Right lung (tissue), 5 donors: ENCODE results near the gene ICE1. TPM values are rescaled to one million over a fixed set of nuclear protein-coding genes. Genes with fewer than 3 reads are reported as not detected.

Source experiments
- DNase-seq, 2 donors: peaks; one replicate each; pipeline ENCODE4 v3.0.0-alpha.2; 2013
- polyA plus RNA-seq, 5 donors: library from polyadenylated mRNA; unstranded; fragments of 120-200 nt; gene quantifications; one replicate each; pipeline versions ENCODE4 v1.2.1 to v1.2.3, GENCODE V29; 2013; ENCODE audit warnings: inconsistent platforms in 1 of 5, low replicate concordance in 1 of 5; ENCODE audit not compliant: insufficient read length in 5 of 5, insufficient read depth in 1 of 5

Gene ICE1
- polyA plus RNA-seq, 5 donors = 19.9 to 35.5 (median 30.1) TPM

- no peak for DNase-seq
Measured at GRCh38 chr5:5533927-5534326, 111.5 kb downstream of the ICE1 start.

GRCh38 chr5:5534333-5534732, 111.9 kb downstream of the ICE1 start:
- no peak for DNase-seq

- no peak for DNase-seq
Measured at GRCh38 chr5:5536871-5537270, 114.4 kb downstream of the ICE1 start.

- DNase-seq = no peak
Measured at GRCh38 chr5:5537426-5537825, 114.9 kb downstream of the ICE1 start.

GRCh38 chr5:5539590-5539989, 117.1 kb downstream of the ICE1 start:
- no peak for DNase-seq
